Duodenal mucosa (tissue), 2 donors: ENCODE results near the gene PLCB1.
"Not testable (repeated sequence)": the region's sequence is repeated elsewhere in the genome, so short reads cannot be mapped to it uniquely, and the experiment has no call there.

Experiments used
- H3K27ac ChIP-seq: one replicate; pipeline ENCODE4 v1.7.0; 2013; ENCODE audit warnings: low read depth, low read length
- H3K27me3 ChIP-seq, 2 donors: one replicate each; pipeline ENCODE4 v1.7.0; 2013; ENCODE audit warnings: low read length in 2 of 2, control low read depth in 1 of 2; ENCODE audit not compliant: insufficient read depth in 2 of 2, control insufficient read depth in 1 of 2
- H3K36me3 ChIP-seq, 2 donors: one replicate each; pipeline ENCODE4 v1.7.0; 2013; ENCODE audit warnings: low read length in 2 of 2, control low read depth in 1 of 2; ENCODE audit not compliant: insufficient read depth in 2 of 2, control insufficient read depth in 1 of 2
- H3K4me1 ChIP-seq, 2 donors: one replicate each; pipeline ENCODE4 v1.7.0; 2013; ENCODE audit warnings: low read length in 2 of 2, control low read depth in 1 of 2; ENCODE audit not compliant: insufficient read depth in 2 of 2, control insufficient read depth in 1 of 2
- H3K4me3 ChIP-seq, 2 donors: one replicate each; pipeline ENCODE4 v1.7.0; 2013; ENCODE audit warnings: low read length in 2 of 2, low read depth in 1 of 2
- H3K9ac ChIP-seq, 2 donors: one replicate each; pipeline ENCODE4 v1.7.0; 2013; ENCODE audit warnings: low read length in 2 of 2, low read depth in 1 of 2
- H3K9me3 ChIP-seq, 2 donors: one replicate each; pipeline ENCODE4 v1.7.0; 2013; ENCODE audit warnings: low read length in 2 of 2, control low read depth in 1 of 2; ENCODE audit not compliant: control insufficient read depth in 1 of 2

The PLCB1 gene

DNA sequence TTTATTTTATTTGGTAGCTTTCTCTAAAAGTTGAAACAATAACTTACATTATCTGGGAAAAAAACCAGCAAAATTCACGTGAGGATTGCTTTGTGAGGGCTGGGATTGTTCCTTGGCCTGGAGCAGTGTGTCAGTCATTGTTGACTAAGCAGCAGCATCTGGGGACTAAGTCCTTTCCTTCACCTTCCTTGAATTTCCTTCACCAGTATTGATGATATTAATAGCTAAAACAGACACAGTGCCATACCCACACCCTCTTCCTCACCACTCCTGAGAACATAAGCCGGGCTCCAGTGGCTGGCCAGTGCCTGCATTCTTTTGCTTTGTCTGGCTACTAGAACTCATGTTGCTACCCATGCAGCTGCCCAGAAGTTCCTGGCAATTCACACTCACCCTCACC, 23.7 kb downstream of the PLCB1 start:
- Histone ChIP-seq H3K9ac (no peak overlapping the region), H3K27me3 (no peaks in the 10 kb centered on the region), H3K4me3 (no peak overlapping the region), H3K4me1 (peaks cover 12 to 27% of the 10 kb centered on the region in 2 donors), H3K36me3 (no peaks in the 10 kb centered on the region), H3K9me3 (peaks cover 2 to 8% of the 10 kb centered on the region in 2 donors), H3K27ac (no peak overlapping the region)

GRCh38 chr20:8156235-8157079, 24.4 kb downstream of the PLCB1 start:
- Histone ChIP-seq H3K4me3 (no peak overlapping the region), H3K4me1 (peaks cover 12 to 31% of the 10 kb centered on the region in 2 donors), H3K9ac (no peak overlapping the region), H3K36me3 (no peaks in the 10 kb centered on the region), H3K27ac (no peak overlapping the region), H3K9me3 (peaks cover 2 to 8% of the 10 kb centered on the region in 2 donors), H3K27me3 (no peaks in the 10 kb centered on the region)

GRCh38 chr20:8159217-8159616, 27.2 kb downstream of the PLCB1 start:
- H3K9me3 ChIP-seq, H3K27ac ChIP-seq, H3K9ac ChIP-seq, H3K36me3 ChIP-seq, H3K4me3 ChIP-seq, H3K27me3 ChIP-seq: not testable (repeated sequence)
- peaks cover 10 to 32% of the 10 kb centered on the region in 2 donors for H3K4me1 ChIP-seq

DNA sequence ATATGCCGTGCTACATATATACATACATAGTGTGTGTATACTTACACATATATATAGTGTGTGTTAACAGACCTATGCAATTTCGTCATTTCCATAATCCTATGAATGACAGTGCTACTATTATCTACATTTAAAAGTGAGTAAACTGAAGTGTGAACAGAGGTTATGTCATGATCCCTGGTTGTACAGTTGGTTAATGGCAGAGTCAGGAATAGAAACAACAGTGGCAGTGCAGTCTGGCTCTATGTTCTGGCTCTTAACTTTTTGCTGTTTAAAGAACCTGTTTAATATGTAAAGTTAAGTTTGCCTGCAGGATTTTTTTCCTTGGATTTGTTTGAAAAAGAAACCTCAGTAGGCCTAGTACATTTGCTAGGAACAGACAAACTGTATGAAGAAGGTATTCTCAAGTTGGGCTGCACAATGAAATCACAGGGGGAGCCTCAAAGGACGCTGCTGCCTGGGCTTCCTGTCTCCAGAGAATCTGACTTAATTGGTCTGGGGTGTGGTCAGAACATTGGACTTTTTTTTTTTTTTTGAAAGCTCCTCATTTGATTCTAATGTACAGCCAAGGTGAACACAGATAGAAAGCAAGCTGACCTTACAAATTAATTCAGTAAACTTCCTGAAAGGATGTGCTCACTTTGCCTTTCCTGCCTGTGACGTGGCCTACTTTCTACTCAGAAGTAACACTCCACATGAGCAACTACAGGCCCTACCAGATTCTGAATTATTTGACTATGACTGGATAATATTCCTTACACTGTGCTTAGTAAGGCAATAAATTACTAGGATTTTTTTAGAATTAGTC, 29.4 kb downstream of the PLCB1 start:
- Histone ChIP-seq H3K9ac (no peak overlapping the region), H3K36me3 (no peaks in the 10 kb centered on the region), H3K9me3 (peaks cover 2 to 8% of the 10 kb centered on the region in 2 donors), H3K4me3 (no peak overlapping the region), H3K27me3 (no peaks in the 10 kb centered on the region), H3K4me1 (peaks cover 0 to 15% of the 10 kb centered on the region in 2 donors), H3K27ac (no peak overlapping the region)

- H3K36me3 ChIP-seq, result no peaks in the 10 kb centered on the region
- no peak overlapping the region for H3K9ac ChIP-seq
- no peak overlapping the region for H3K27ac ChIP-seq
- no peaks in the 10 kb centered on the region for H3K27me3 ChIP-seq
- H3K4me3 ChIP-seq, result no peak overlapping the region
- peaks cover 2 to 8% of the 10 kb centered on the region in 2 donors for H3K9me3 ChIP-seq
- H3K4me1 ChIP-seq, result peaks cover 0 to 10% of the 10 kb centered on the region in 2 donors
Observed at GRCh38 chr20:8162610-8163009, 30.5 kb downstream of the PLCB1 start.

DNA sequence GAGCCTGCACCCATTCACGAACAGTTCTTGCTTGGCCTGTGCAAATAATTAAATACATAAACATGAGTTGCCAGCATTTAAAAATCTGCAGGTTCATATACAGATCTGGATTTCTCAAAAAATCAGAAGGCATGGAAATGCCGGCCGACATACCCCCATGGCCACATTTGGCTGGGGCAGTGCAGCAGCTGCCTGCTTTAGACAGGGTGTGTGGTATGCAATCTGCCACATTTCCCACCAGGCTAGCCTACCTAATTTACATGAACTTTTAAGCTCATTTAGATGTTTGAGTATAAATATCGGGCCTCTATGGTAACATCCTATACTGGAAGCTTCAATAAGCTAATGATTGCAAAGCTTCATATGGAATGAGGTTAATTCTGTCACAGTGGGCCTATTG, 31.5 kb downstream of the PLCB1 start:
- Histone ChIP-seq H3K27me3 (no peaks in the 10 kb centered on the region), H3K27ac (no peak overlapping the region), H3K4me3 (no peak overlapping the region), H3K4me1 (peaks cover 0 to 10% of the 10 kb centered on the region in 2 donors), H3K36me3 (no peaks in the 10 kb centered on the region), H3K9ac (no peak overlapping the region), H3K9me3 (peaks cover 0 to 4% of the 10 kb centered on the region in 2 donors)

GRCh38 chr20:8166730-8167129, 34.7 kb downstream of the PLCB1 start:
- Histone ChIP-seq H3K36me3 (no peaks in the 10 kb centered on the region), H3K9me3 (no peaks in the 10 kb centered on the region), H3K4me3 (no peak overlapping the region), H3K4me1 (peaks cover 0 to 4% of the 10 kb centered on the region in 2 donors), H3K9ac (no peak overlapping the region), H3K27ac (no peak overlapping the region), H3K27me3 (no peaks in the 10 kb centered on the region)

DNA sequence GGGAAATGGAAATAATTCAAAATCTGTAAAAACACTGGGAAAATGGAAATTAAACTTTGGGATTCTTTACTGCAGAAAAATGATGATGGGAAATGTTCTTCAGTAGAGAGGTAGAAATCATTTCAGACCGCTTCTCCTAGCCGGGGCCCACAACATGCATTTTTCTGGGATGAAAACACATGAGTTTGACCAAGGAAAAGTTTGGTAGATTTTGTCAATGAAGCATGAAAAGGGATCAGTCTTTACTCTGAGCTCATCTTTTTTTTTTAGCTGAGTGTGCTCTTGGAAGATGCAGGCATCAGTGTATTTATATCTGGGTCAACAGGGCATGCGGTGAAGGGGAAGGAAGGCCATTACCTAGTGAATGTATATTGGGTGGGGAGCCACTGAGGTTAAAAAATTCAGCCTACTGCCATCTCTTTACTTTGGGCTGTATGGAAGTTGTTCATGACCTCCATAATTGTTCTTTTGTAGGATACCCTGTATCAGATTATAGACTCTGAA, 36.8 kb downstream of the PLCB1 start:
- Histone ChIP-seq H3K9ac (no peak overlapping the region), H3K4me3 (no peak overlapping the region), H3K9me3 (no peaks in the 10 kb centered on the region), H3K36me3 (no peaks in the 10 kb centered on the region), H3K27me3 (no peaks in the 10 kb centered on the region), H3K4me1 (no peaks in the 10 kb centered on the region), H3K27ac (no peak overlapping the region)

- no peak overlapping the region for H3K9ac ChIP-seq
- H3K27ac ChIP-seq, result no peak overlapping the region
- no peak overlapping the region for H3K4me3 ChIP-seq
- no peaks in the 10 kb centered on the region for H3K36me3 ChIP-seq
- H3K4me1 ChIP-seq, result no peaks in the 10 kb centered on the region
- no peaks in the 10 kb centered on the region for H3K27me3 ChIP-seq
- no peaks in the 10 kb centered on the region for H3K9me3 ChIP-seq
Observed at GRCh38 chr20:8170921-8171320, 38.9 kb downstream of the PLCB1 start.

DNA sequence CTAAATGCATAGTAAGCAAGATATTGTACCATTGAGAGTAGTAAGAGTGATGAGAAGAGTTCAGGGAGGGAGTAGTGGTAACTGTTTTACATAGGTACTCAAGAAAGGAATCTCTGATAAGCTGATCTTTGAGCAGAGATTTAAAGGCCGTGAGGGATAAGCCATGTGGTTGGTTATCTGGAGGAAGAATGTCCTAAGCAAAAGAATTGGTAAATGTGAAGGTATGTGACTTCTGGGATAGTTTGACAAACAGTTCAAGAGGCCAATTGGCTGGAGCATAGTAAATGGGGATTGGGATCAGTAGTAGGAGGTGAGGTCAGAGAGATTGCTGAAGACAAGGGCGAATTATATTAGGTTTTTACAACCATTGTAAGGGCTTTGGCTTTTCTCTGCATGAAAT, 40.1 kb downstream of the PLCB1 start:
- H3K4me3 ChIP-seq, result no peak overlapping the region
- no peak overlapping the region for H3K9ac ChIP-seq
- no peak overlapping the region for H3K27ac ChIP-seq
- H3K9me3 ChIP-seq, result no peaks in the 10 kb centered on the region
- H3K4me1 ChIP-seq, result no peaks in the 10 kb centered on the region
- H3K27me3 ChIP-seq, result no peaks in the 10 kb centered on the region
- H3K36me3 ChIP-seq, result no peaks in the 10 kb centered on the region
